BJ (cell line): Measurements from ENCODE around the gene NRG3. TPM values are rescaled to one million over a fixed set of nuclear protein-coding genes. Genes with fewer than 3 reads are reported as not detected.

Experiments used
- CTCF ChIA-PET: fragments of 350-600 bp; formaldehyde crosslinking; extraction: SDS; loops from one replicate; lab custom pipeline; 2021; ENCODE audit warnings: antibody characterized with exemption, inconsistent platforms; lab: Yijun Ruan, JAX
- POLR2A ChIA-PET: fragments of 300-600 bp; sonication (Branson Sonifier 250); formaldehyde crosslinking; extraction: SDS; loops from one replicate; lab custom pipeline; 2021; ENCODE audit warnings: antibody characterized with exemption; lab: Charles Lee
- DNase-seq: peaks from one replicate; pipeline ENCODE4 v3.0.0-alpha.2; 2011; ENCODE audit warnings: low read depth
- H3K27me3 ChIP-seq: 2 replicates; pipeline ENCODE4 v1.6.0; 2011; ENCODE audit warnings: low read length; ENCODE audit not compliant: control insufficient read depth, insufficient read depth
- H3K36me3 ChIP-seq: 2 replicates; pipeline ENCODE4 v1.5.1; 2011; ENCODE audit warnings: low read length; ENCODE audit not compliant: control insufficient read depth, insufficient read depth
- H3K4me3 ChIP-seq: 2 replicates; pipeline ENCODE4 v1.5.1; 2011; ENCODE audit warnings: low read depth, mild to moderate bottlenecking, control low read depth, low read length
- CTCF ChIP-seq: IDR thresholded peaks from 2 replicates; pipeline ENCODE4 v1.5.1; 2011; ENCODE audit warnings: low read depth, mild to moderate bottlenecking, control low read depth, inconsistent platforms, low read length, moderate library complexity; ENCODE audit not compliant: insufficient read depth
- polyA plus RNA-seq: library from polyadenylated mRNA; depleted of rRNA; stranded (reverse); fragments of >200 nt; gene quantifications from 2 replicates; pipeline ENCODE4 v1.2.3, GENCODE V29; 2011
- small RNA-seq: library from RNA; depleted of rRNA; stranded (forward); fragments of <200 nt; gene quantifications from one replicate; pipeline ENCODE3, GENCODE V24; 2012; ENCODE audit warnings: low replicate concordance, low read depth; ENCODE audit not compliant: insufficient read length

NRG3 gene
- polyA plus RNA-seq, 1 experiment, result not detected

GRCh38 chr10:83007510-83007909, 1132.5 kb downstream of the NRG3 start:
- CTCF ChIA-PET, result no interaction called here
- no peak for DNase-seq
- POLR2A ChIA-PET, result no interaction called here
- TF ChIP-seq CTCF, result no peak
- H3K4me3 ChIP-seq, result no peak overlapping the region
- H3K36me3 ChIP-seq, result no peaks in the 10 kb centered on the region
- H3K27me3 ChIP-seq, result no peaks in the 10 kb centered on the region

- Histone ChIP-seq H3K36me3 (no peaks in the 10 kb centered on the region), H3K27me3 (no peaks in the 10 kb centered on the region), H3K4me3 (no peak overlapping the region)
- POLR2A ChIA-PET, result no interaction called here
- CTCF ChIA-PET, result no interaction called here
- TF ChIP-seq CTCF, result no peak
- DNase-seq, result peak; percentile 19
Measured at GRCh38 chr10:83012866-83013265, 1137.9 kb downstream of the NRG3 start.

GRCh38 chr10:83017076-83017867, 1142.3 kb downstream of the NRG3 start:
- POLR2A ChIA-PET, result no interaction called here
- no peak for TF ChIP-seq CTCF

GRCh38 chr10:83023662-83024061, 1148.7 kb downstream of the NRG3 start:
- no peak for TF ChIP-seq CTCF
- DNase-seq, result no peak
- ChIA-PET POLR2A (no interaction called here), CTCF (no interaction called here)
- H3K27me3 ChIP-seq, result no peaks in the 10 kb centered on the region
- H3K4me3 ChIP-seq, result no peak overlapping the region
- no peaks in the 10 kb centered on the region for H3K36me3 ChIP-seq

More at GRCh38 chr10:83017076-83017867, 1142.3 kb downstream of the NRG3 start:
- no peak for DNase-seq
- no peaks in the 10 kb centered on the region for H3K27me3 ChIP-seq
- H3K4me3 ChIP-seq, result no peak overlapping the region
- CTCF ChIA-PET, result no interaction called here
- H3K36me3 ChIP-seq, result no peaks in the 10 kb centered on the region

Small RNA genes within 50 kb of the gene (small RNA-seq; reads per million reads assigned to genes)
- not detected for gene RNU6-441P
